Uterus (tissue), 4 donors: Measurements from ENCODE around the gene GSAP. TPM values are rescaled to one million over a fixed set of nuclear protein-coding genes. Genes with fewer than 3 reads are reported as not detected.
"Not testable (repeated sequence)": the region's sequence is repeated elsewhere in the genome, so short reads cannot be mapped to it uniquely, and the experiment has no call there.

Experiments used
- DNase-seq, 2 donors: peaks; one replicate each; pipeline ENCODE4 v3.0.0-alpha.2; 2019 to 2020
- H3K27ac ChIP-seq, 2 donors: fragments of 200-600 bp; sonication (generic); 1 replicate in 1 of 2; 2 replicates in 1 of 2; pipeline ENCODE4 v1.5.1; 2016 to 2018
- H3K27me3 ChIP-seq, 2 donors: fragments of 200-600 bp; sonication (generic); one replicate each; pipeline ENCODE4 v1.5.1; 2018 to 2019; ENCODE audit warnings: control low read depth in 1 of 2
- H3K36me3 ChIP-seq, 2 donors: fragments of 200-600 bp; sonication (generic); one replicate each; pipeline ENCODE4 v1.5.1; 2019; ENCODE audit warnings: control low read depth in 1 of 2
- H3K4me1 ChIP-seq, 2 donors: fragments of 200-600 bp; sonication (generic); one replicate each; pipeline ENCODE4 v1.5.1; 2018 to 2019; ENCODE audit warnings: control low read depth in 1 of 2
- H3K4me3 ChIP-seq, 2 donors: fragments of 200-600 bp; sonication (generic); 1 replicate in 1 of 2; 2 replicates in 1 of 2; pipeline ENCODE4 v1.5.1; 2018 to 2019; ENCODE audit warnings: mild to moderate bottlenecking in 1 of 2
- H3K9me3 ChIP-seq, 2 donors: fragments of 200-600 bp; sonication (generic); one replicate each; pipeline ENCODE4 v1.5.1; 2019; ENCODE audit warnings: control low read depth in 1 of 2
- POLR2A ChIP-seq, 2 donors: fragments of 450-650 bp; IDR thresholded peaks; one replicate each; pipeline ENCODE4 v1.6.1; 2016; ENCODE audit warnings: antibody characterized with exemption in 2 of 2, mild to moderate bottlenecking in 1 of 2, moderate library complexity in 1 of 2
- intact Hi-C: fragments of 100-400 bp; cut with DNase I; formaldehyde crosslinking; loops from one replicate; pipeline ENCODE4 v1.15.1; 2023; ENCODE audit warnings: low total_unique reads
- total RNA-seq, 4 donors: library from RNA; depleted of rRNA in 3 of 4; stranded (reverse); fragments of >200 nt in 3 of 4; gene quantifications; one replicate each; pipeline versions ENCODE4 v1.1.0 to v1.2.4, GENCODE V29; 2014 to 2023
- TF ChIP-seq, protein P1 (sequence below), 4 experiments: fragments of 200-600 bp in 2 of 4; fragments of 450-650 bp in 2 of 4; sonication (generic) in 2 of 4; IDR thresholded peaks; one replicate each; pipeline ENCODE4 v1.5.1; 2016 to 2019; ENCODE audit warnings: antibody characterized with exemption in 4 of 4, mild to moderate bottlenecking in 2 of 4, moderate library complexity in 1 of 4
- donor health status: DM: yes; HTN: yes; CAD: no.

The GSAP gene
- total RNA-seq, 4 donors from 2014 or later, result 3.6 to 24.1 (median 13.1) TPM

DNA sequence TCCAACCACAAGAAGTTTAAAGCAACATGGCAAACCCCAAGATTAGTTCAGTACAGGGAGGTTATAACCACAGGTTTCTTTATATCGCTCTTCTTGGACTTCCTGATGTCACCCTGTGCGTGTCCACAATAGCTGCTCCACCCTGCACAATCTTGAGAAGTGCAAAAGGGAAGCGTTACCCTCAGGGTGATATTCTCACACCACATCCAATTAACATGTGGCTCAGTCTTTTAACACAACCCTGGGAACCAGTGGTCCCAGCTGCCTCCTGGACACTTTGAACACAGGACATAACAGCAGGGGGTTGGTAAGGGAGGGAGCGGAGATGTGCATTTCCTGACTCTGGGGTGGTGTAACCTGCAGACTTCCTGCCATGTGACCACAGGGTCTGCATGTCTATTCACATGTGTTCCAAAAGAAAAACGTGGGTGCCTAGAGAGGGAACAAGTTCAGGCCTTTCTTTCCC lies 64.6 kb downstream of the GSAP start:
- intact Hi-C loops, result no loop called here
- Histone ChIP-seq H3K36me3 (no peaks in the 10 kb centered on the region), H3K27ac (no peak overlapping the region), H3K27me3 (no peaks in the 10 kb centered on the region), H3K9me3 (no peaks in the 10 kb centered on the region), H3K4me1 (no peaks in the 10 kb centered on the region), H3K4me3 (no peak overlapping the region)
- TF ChIP-seq POLR2A (IDR thresholded peaks at IDR 0.05), result no peak
- TF ChIP-seq, protein P1, sequence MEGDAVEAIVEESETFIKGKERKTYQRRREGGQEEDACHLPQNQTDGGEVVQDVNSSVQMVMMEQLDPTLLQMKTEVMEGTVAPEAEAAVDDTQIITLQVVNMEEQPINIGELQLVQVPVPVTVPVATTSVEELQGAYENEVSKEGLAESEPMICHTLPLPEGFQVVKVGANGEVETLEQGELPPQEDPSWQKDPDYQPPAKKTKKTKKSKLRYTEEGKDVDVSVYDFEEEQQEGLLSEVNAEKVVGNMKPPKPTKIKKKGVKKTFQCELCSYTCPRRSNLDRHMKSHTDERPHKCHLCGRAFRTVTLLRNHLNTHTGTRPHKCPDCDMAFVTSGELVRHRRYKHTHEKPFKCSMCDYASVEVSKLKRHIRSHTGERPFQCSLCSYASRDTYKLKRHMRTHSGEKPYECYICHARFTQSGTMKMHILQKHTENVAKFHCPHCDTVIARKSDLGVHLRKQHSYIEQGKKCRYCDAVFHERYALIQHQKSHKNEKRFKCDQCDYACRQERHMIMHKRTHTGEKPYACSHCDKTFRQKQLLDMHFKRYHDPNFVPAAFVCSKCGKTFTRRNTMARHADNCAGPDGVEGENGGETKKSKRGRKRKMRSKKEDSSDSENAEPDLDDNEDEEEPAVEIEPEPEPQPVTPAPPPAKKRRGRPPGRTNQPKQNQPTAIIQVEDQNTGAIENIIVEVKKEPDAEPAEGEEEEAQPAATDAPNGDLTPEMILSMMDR (IDR thresholded peaks at IDR 0.05), result no peak
- no peak for DNase-seq

DNA sequence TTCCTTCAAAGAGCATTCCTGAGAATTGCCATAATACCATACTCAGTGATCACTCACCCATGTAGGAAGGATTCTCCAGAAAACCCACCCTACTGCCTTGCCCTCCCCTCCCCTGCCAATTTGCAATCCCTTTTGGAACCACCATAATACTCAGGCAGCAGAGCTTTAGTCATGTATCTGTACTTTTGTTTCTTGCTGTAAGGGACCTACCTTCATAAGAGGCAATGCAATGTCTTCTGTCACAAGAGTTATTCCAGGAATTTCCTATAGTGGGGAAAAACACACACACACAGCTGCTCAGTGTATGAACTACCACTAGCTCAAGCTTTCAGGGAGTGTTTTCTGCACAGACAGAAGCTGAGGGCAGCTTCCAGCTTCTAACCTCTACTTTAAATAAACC lies 67.0 kb downstream of the GSAP start:
- no peaks in the 10 kb centered on the region for H3K4me1 ChIP-seq
- TF ChIP-seq POLR2A (IDR thresholded peaks at IDR 0.05), result no peak
- TF ChIP-seq, protein P1 (IDR thresholded peaks at IDR 0.05), result no peak
- intact Hi-C loops, result no loop called here

DNA sequence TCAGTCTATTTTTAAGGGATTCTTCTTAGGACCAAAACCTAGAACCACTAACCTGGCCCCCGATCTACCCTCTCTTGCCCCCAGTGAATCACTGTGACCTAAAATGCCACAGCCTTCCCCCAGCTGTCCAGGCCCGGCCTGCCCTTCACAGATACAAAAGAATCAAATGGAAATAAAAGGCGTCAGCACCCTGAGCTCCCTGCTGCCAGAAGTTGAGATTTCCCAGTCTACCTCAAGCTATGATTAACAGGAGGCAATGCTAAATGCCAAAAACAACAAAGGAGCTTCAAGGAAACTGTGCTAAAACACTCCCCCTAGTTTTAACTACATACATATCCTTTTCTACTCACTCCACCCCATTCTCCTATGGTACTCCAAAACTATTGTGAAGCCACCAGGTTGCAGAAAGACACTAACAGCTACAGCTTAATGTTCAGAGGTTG lies 67.8 kb downstream of the GSAP start:
- H3K4me3 ChIP-seq, result no peak overlapping the region
- no peak for TF ChIP-seq POLR2A (IDR thresholded peaks at IDR 0.05)
- no peaks in the 10 kb centered on the region for H3K4me1 ChIP-seq
- H3K9me3 ChIP-seq, result no peaks in the 10 kb centered on the region
- H3K36me3 ChIP-seq, result no peaks in the 10 kb centered on the region
- peak overlapping the region; percentile 66 to 74 for H3K27ac ChIP-seq
- DNase-seq, result peak; percentile 39 to 62
- H3K27me3 ChIP-seq, result no peaks in the 10 kb centered on the region
- intact Hi-C loops, result no loop called here

More for the DNA sequence above, 67.0 kb downstream of the GSAP start:
- H3K27me3 ChIP-seq, result no peaks in the 10 kb centered on the region
- no peak for DNase-seq
- peak overlapping the region; percentile 66 to 74 for H3K27ac ChIP-seq
- no peaks in the 10 kb centered on the region for H3K36me3 ChIP-seq
- H3K4me3 ChIP-seq, result no peak overlapping the region
- no peaks in the 10 kb centered on the region for H3K9me3 ChIP-seq

DNA sequence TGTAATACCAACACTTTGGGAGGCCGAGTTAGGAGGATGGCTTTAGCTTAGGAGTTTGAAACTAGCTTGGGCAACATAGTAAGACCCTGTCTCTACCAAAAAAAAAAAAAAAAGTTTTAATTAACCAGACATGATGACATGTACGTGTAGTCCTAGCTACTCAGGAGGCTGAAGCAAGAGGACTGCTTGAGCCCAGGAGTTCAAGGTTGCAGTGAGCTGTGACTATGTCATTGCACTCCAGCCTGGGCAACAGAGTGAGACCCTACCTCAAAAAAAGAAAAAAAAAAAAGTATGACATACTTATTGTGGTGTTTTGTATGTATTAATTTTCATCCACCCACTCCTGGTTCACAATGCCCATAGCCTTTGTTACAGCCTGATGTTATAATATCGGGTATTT lies 69.7 kb downstream of the GSAP start:
- Histone ChIP-seq H3K27ac (no peak overlapping the region), H3K27me3 (no peaks in the 10 kb centered on the region), H3K9me3 (no peaks in the 10 kb centered on the region), H3K4me1 (no peaks in the 10 kb centered on the region), H3K36me3 (no peaks in the 10 kb centered on the region), H3K4me3 (no peak overlapping the region)
- DNase-seq, result no peak
- TF ChIP-seq POLR2A (IDR thresholded peaks at IDR 0.05), result no peak
- TF ChIP-seq, protein P1 (IDR thresholded peaks at IDR 0.05), result no peak
- intact Hi-C loops, result no loop called here

DNA sequence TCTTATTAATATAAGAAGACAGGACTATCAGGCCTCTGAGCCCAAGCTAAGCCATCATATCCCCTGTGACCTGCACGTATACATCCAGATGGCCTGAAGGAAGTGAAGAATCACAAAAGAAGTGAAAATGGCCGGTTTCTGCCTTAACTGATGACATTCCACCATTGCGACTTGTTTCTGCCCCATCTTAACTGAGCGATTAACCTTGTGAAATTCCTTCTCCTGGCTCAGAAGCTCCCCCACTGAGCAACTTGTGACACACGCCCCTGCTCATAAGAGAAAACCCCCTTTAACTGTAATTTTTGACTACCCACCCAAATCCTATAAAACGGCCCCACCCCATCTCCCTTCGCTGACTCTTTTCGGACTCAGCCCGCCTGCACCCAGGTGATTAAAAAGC lies 70.7 kb downstream of the GSAP start:
- DNase-seq, intact Hi-C loops: not testable (repeated sequence)

DNA sequence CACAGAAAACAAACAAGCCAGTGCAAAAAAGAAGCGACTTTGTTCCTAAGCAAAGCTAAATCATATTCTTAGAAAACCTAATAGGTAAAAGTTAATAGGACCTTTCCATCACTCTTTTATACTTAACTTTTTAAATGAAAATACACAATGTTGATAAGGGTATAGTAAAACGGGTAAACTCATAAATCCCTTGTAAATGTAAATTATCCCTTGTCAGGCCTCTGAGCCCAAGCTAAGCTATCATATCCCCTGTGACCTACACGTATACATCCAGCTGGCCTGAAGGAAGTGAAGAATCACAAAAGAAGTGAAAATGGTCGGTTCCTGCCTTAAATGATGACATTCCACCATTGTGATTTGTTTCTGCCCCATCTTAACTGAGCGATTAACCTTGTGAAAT lies 76.4 kb downstream of the GSAP start:
- Histone ChIP-seq H3K4me3 (no peak overlapping the region), H3K4me1 (no peaks in the 10 kb centered on the region), H3K27me3 (no peaks in the 10 kb centered on the region), H3K36me3 (no peaks in the 10 kb centered on the region), H3K9me3 (no peaks in the 10 kb centered on the region), H3K27ac (no peak overlapping the region)
- intact Hi-C loops, result no loop called here
- no peak for DNase-seq
- TF ChIP-seq POLR2A (IDR thresholded peaks at IDR 0.05), result no peak
- TF ChIP-seq, protein P1 (IDR thresholded peaks at IDR 0.05), result no peak

More for the DNA sequence above, 70.7 kb downstream of the GSAP start:
- H3K4me1 ChIP-seq, H3K4me3 ChIP-seq, H3K9me3 ChIP-seq, H3K27me3 ChIP-seq, H3K36me3 ChIP-seq, H3K27ac ChIP-seq: not testable (repeated sequence)
